Right lobe of liver (tissue), 6 donors: ENCODE results near the gene TPM4. TPM values are rescaled to one million over a fixed set of nuclear protein-coding genes. Genes with fewer than 3 reads are reported as not detected.

Experiments
- ATAC-seq, 4 donors: fragments of 200-7000 bp; cut with Tn5 transposase; one replicate each; pipeline ENCODE4 v1.9.1; 2020; ENCODE audit warnings: mild to moderate bottlenecking in 4 of 4, moderate library complexity in 4 of 4
- DNase-seq, 3 donors: peaks; one replicate each; pipeline ENCODE4 v3.0.0-alpha.2; 2020
- H3K27ac ChIP-seq, 3 donors: fragments of 200-600 bp; one replicate each; pipeline ENCODE4 v1.8.0; 2022
- H3K27me3 ChIP-seq, 2 donors: fragments of 200-600 bp; one replicate each; pipeline ENCODE4 v1.8.0; 2022
- H3K36me3 ChIP-seq, 4 donors: fragments of 200-600 bp; sonication (generic) in 1 of 4; one replicate each; pipeline versions ENCODE4 v1.5.1 to v1.8.0; 2017 to 2022; ENCODE audit warnings: control low read depth in 1 of 4
- H3K4me1 ChIP-seq, 4 donors: fragments of 200-600 bp; sonication (generic) in 1 of 4; one replicate each; pipeline versions ENCODE4 v1.5.1 to v1.8.0; 2017 to 2022; ENCODE audit warnings: control low read depth in 1 of 4
- H3K4me3 ChIP-seq, 3 donors: fragments of 200-600 bp; one replicate each; pipeline ENCODE4 v1.8.0; 2022
- H3K9me3 ChIP-seq, 4 donors: fragments of 200-600 bp; sonication (generic) in 1 of 4; one replicate each; pipeline versions ENCODE4 v1.5.1 to v1.8.0; 2017 to 2022; ENCODE audit warnings: control low read depth in 1 of 4
- CTCF ChIP-seq, 4 donors: fragments of 200-600 bp in 3 of 4; fragments of 450-650 bp in 1 of 4; IDR thresholded peaks; one replicate each; pipeline versions ENCODE4 v1.5.1 to v1.8.0; 2016 to 2022; ENCODE audit warnings: antibody characterized with exemption in 4 of 4, mild to moderate bottlenecking in 2 of 4
- POLR2A ChIP-seq: fragments of 450-650 bp; IDR thresholded peaks from one replicate; pipeline ENCODE4 v1.6.1; 2017; ENCODE audit warnings: antibody characterized with exemption, mild to moderate bottlenecking
- WGBS: methylation state at CpG from one replicate; pipeline ENCODE4 v1.1.6; 2018; ENCODE audit warnings: low coverage, low lambda C conversion rate; ENCODE audit not compliant: insufficient coverage; ENCODE audit errors: missing lambda C conversion rate; 5-methylcytosine and 5-hydroxymethylcytosine counted together
- intact Hi-C, 2 donors: fragments of 100-400 bp; cut with DNase I; formaldehyde crosslinking; loops; one replicate each; pipeline versions ENCODE4 v1.11.2 to v1.14.1; 2022
- total RNA-seq, 6 experiments: library from RNA; depleted of rRNA in 2 of 6; stranded (reverse); fragments of >200 nt in 2 of 6; fragmentation: NEBNext Ultra II Directional in 3 of 6; extraction: Animal tissue kit (Norgen Biotek cat#: 25700) in 3 of 6; gene quantifications; one replicate each; pipeline versions ENCODE4 v1.1.0 to v1.2.4, GENCODE V29; 2016 to 2023
- donor health status: DM: no; HTN: yes; CAD: no.
- donor health status: DM: no; HTN: no; CAD: no.
- donor health status: DM: no; HTN: no; CAD: no.
- donor health status: DM: no; HTN: yes; CAD: no.
- donor health status: DM: no; HTN: yes; CAD: no.

The TPM4 gene
- total RNA-seq, 6 experiments from 2014 or later = 13.7 to 90.2 (median 45.6) TPM

- peaks cover 0 to 4% (median 0%) of the 10 kb centered on the region in 4 donors for H3K4me1 ChIP-seq
- DNase-seq (no peak), ATAC-seq (no peak)
- TF ChIP-seq POLR2A = no peak
- no peak for TF ChIP-seq CTCF (IDR thresholded peaks at IDR 0.05)
- H3K9me3 ChIP-seq = no peaks in the 10 kb centered on the region
- intact Hi-C loops = loop anchor here in 1 of 2 donors (10.0 kb wide), 1 partner anchor 138 kb away; the partner anchor contains the start of gene CIB3
- H3K4me3 ChIP-seq = no peak overlapping the region
- no peaks in the 10 kb centered on the region for H3K36me3 ChIP-seq
- WGBS = no CpG with 5 or more reads among the region's 10 CpGs
- H3K27ac ChIP-seq = no peak overlapping the region
- no peaks in the 10 kb centered on the region for H3K27me3 ChIP-seq
These were observed 39.8 kb upstream of the TPM4 start for GRCh38 chr19:16036397-16036925.

- DNase-seq = no peak
- H3K27ac ChIP-seq = no peak overlapping the region
- WGBS = no CpG with 5 or more reads among the region's 11 CpGs
- H3K27me3 ChIP-seq = no peaks in the 10 kb centered on the region
- no peaks in the 10 kb centered on the region for H3K9me3 ChIP-seq
- ATAC-seq = no peak
- intact Hi-C loops = loop anchor here in 1 of 2 donors (10.0 kb wide), 1 partner anchor 138 kb away; the partner anchor contains the start of gene CIB3
- H3K4me1 ChIP-seq = peaks cover 0 to 7% (median 0%) of the 10 kb centered on the region in 4 donors
- TF ChIP-seq CTCF (IDR thresholded peaks at IDR 0.05) = no peak
- TF ChIP-seq POLR2A = no peak
- H3K36me3 ChIP-seq = no peaks in the 10 kb centered on the region
- no peak overlapping the region for H3K4me3 ChIP-seq
These were observed 39.4 kb upstream of the TPM4 start for GRCh38 chr19:16036941-16037340.

GRCh38 chr19:16037424-16038195 lies 38.7 kb upstream of the TPM4 start:
- no peak overlapping the region for H3K4me3 ChIP-seq
- DNase-seq = peak in 1 of 3 donors; percentile 41
- no peaks in the 10 kb centered on the region for H3K36me3 ChIP-seq
- no peaks in the 10 kb centered on the region for H3K27me3 ChIP-seq
- H3K4me1 ChIP-seq = peaks cover 0 to 7% (median 0%) of the 10 kb centered on the region in 4 donors
- ATAC-seq = no peak
- TF ChIP-seq POLR2A = no peak
- TF ChIP-seq CTCF (IDR thresholded peaks at IDR 0.05) = no peak
- no peaks in the 10 kb centered on the region for H3K9me3 ChIP-seq
- H3K27ac ChIP-seq = no peak overlapping the region
- WGBS = no CpG with 5 or more reads among the region's 17 CpGs
- intact Hi-C loops = loop anchor here in 1 of 2 donors (10.0 kb wide), 1 partner anchor 137 kb away; the partner anchor contains the start of gene CIB3

- 74% methylated on average over 4 of the region's 5 CpGs for WGBS
- ATAC-seq (no peak), DNase-seq (no peak)
- H3K4me1 ChIP-seq = peaks cover 0 to 7% (median 0%) of the 10 kb centered on the region in 4 donors
- no peak overlapping the region for H3K27ac ChIP-seq
- H3K27me3 ChIP-seq = no peaks in the 10 kb centered on the region
- no peaks in the 10 kb centered on the region for H3K9me3 ChIP-seq
- intact Hi-C loops = loop anchor here in 1 of 2 donors (10.0 kb wide), 1 partner anchor 137 kb away; the partner anchor contains the start of gene CIB3
- H3K4me3 ChIP-seq = no peak overlapping the region
- TF ChIP-seq POLR2A = no peak
- no peak for TF ChIP-seq CTCF (IDR thresholded peaks at IDR 0.05)
- no peaks in the 10 kb centered on the region for H3K36me3 ChIP-seq
These were observed 38.0 kb upstream of the TPM4 start for GRCh38 chr19:16038196-16038695.
